Upper lobe of left lung (tissue), 4 donors: ENCODE data around the gene PGM1.

Experiments
- CTCF ChIP-seq, 6 experiments: fragments of 450-650 bp in 4 of 6; fragments of 200-600 bp in 2 of 6; sonication (generic) in 2 of 6; IDR thresholded peaks; one replicate each; pipeline ENCODE4 v1.5.1; 2016 to 2019; ENCODE audit warnings: antibody characterized with exemption in 6 of 6
- EP300 ChIP-seq, 4 donors: sonication (generic); formaldehyde crosslinking; IDR thresholded peaks; one replicate each; pipeline ENCODE4 v1.5.1; 2017; ENCODE audit warnings: antibody characterized with exemption in 4 of 4, control low read depth in 2 of 4
- POLR2AphosphoS5 ChIP-seq, 2 donors: sonication (generic); formaldehyde crosslinking; IDR thresholded peaks; one replicate each; pipeline ENCODE4 v1.5.1; 2017; ENCODE audit warnings: antibody characterized with exemption in 2 of 2

GRCh38 chr1:63662841-63663240, 69.6 kb downstream of the PGM1 start:
- TF ChIP-seq CTCF (IDR thresholded peaks at IDR 0.05) (no peak), POLR2AphosphoS5 (IDR thresholded peaks at IDR 0.05) (no peak), EP300 (IDR thresholded peaks at IDR 0.05) (no peak)
